H1 (cell line): ENCODE measurements around the gene ZSCAN22. TPM values are rescaled to one million over a fixed set of nuclear protein-coding genes. Genes with fewer than 3 reads are reported as not detected.

Experiments used
- CTCF ChIA-PET: fragments of 300-600 bp; sonication (Branson Sonifier 250); formaldehyde crosslinking; loops from one replicate; lab custom pipeline; 2021; ENCODE audit not compliant: partially characterized antibody; lab: Charles Lee
- POLR2A ChIA-PET: fragments of 300-600 bp; sonication (Branson Sonifier 250); formaldehyde crosslinking; loops from one replicate; lab custom pipeline; 2021; ENCODE audit warnings: inconsistent platforms; ENCODE audit not compliant: partially characterized antibody; lab: Charles Lee
- DNase-seq, 2 experiments: peaks; one replicate each; pipeline versions ENCODE4 v3.0.0 to v3.0.0-alpha.2; 2010 to 2022; ENCODE audit warnings: low spot score in 2 of 2, low read depth in 1 of 2, mixed read lengths in 1 of 2
- FAIRE-seq: peaks from 2 replicates; lab custom pipeline; 2011; peaks lifted over from hg19 to GRCh38; lab: Jason Lieb, UNC
- H2AFZ ChIP-seq: 2 replicates; pipeline ENCODE4 v1.8.1; 2012; ENCODE audit warnings: low read length, inconsistent platforms
- H2AK5ac ChIP-seq: 2 replicates; pipeline ENCODE4 v1.6.1; 2013; ENCODE audit warnings: low read depth, low read length
- H2BK120ac ChIP-seq: replicated peaks from 2 replicates; pipeline ENCODE3; 2013; ENCODE audit warnings: low read depth, low read length, inconsistent platforms
- H2BK12ac ChIP-seq: 2 replicates; pipeline ENCODE4 v1.6.1; 2013; ENCODE audit warnings: low read depth, low read length
- H2BK15ac ChIP-seq: 2 replicates; pipeline ENCODE4 v1.6.1; 2013; ENCODE audit warnings: low read length
- H2BK20ac ChIP-seq: 2 replicates; pipeline ENCODE4 v1.6.1; 2013; ENCODE audit warnings: low read length
- H2BK5ac ChIP-seq: 2 replicates; pipeline ENCODE4 v1.6.1; 2013; ENCODE audit warnings: low read depth, low read length
- H3K14ac ChIP-seq: 2 replicates; pipeline ENCODE4 v1.6.1; 2013; ENCODE audit warnings: inconsistent platforms; ENCODE audit not compliant: insufficient read length
- H3K18ac ChIP-seq: 2 replicates; pipeline ENCODE4 v1.6.1; 2013; ENCODE audit warnings: low read length; ENCODE audit errors: extremely low read depth
- H3K23ac ChIP-seq: 2 replicates; pipeline ENCODE4 v1.6.1; 2013; ENCODE audit warnings: inconsistent platforms; ENCODE audit not compliant: insufficient read length
- H3K23me2 ChIP-seq: 2 replicates; pipeline ENCODE4 v1.6.1; 2013; ENCODE audit warnings: low read depth, low read length
- H3K27ac ChIP-seq: 2 replicates; pipeline ENCODE4 v1.6.1; 2011; ENCODE audit warnings: low read depth, low read length, inconsistent platforms
- H3K27me3 ChIP-seq, 4 experiments: replicated peaks in 1 of 4; 1 replicate in 1 of 4; 2 replicates in 3 of 4; pipeline versions ENCODE4 v1.6.1 to v1.8.1; 2011 to 2013; ENCODE audit warnings: low read length in 3 of 4, mild to moderate bottlenecking in 3 of 4, inconsistent platforms in 2 of 4, mixed read lengths in 2 of 4, moderate library complexity in 1 of 4; ENCODE audit not compliant: control insufficient read depth in 3 of 4, insufficient read depth in 3 of 4; ENCODE audit errors: extremely low read depth in 1 of 4
- H3K36me3 ChIP-seq, 4 experiments: 2 replicates each; pipeline versions ENCODE4 v1.6.1 to v1.8.1; 2011 to 2013; ENCODE audit warnings: mild to moderate bottlenecking in 4 of 4, low read length in 3 of 4, moderate library complexity in 2 of 4, control low read depth in 1 of 4, inconsistent platforms in 1 of 4; ENCODE audit not compliant: insufficient read depth in 4 of 4, control insufficient read depth in 2 of 4
- H3K4ac ChIP-seq: replicated peaks from 2 replicates; pipeline ENCODE3; 2013; ENCODE audit warnings: low read length, low read depth, mixed read lengths, inconsistent platforms; ENCODE audit not compliant: insufficient read length
- H3K4me1 ChIP-seq, 4 experiments: replicated peaks in 1 of 4; 1 replicate in 1 of 4; 2 replicates in 3 of 4; pipeline versions ENCODE4 v1.6.1 to v1.8.1; 2011 to 2013; ENCODE audit warnings: low read length in 3 of 4, inconsistent platforms in 2 of 4, mixed read lengths in 1 of 4; ENCODE audit not compliant: insufficient read depth in 4 of 4, control insufficient read depth in 3 of 4
- H3K4me2 ChIP-seq, 2 experiments: 2 replicates each; pipeline versions ENCODE4 v1.6.1 to v1.8.1; 2011 to 2013; ENCODE audit warnings: low read depth in 2 of 2, low read length in 2 of 2, control low read depth in 1 of 2, inconsistent platforms in 1 of 2, mild to moderate bottlenecking in 1 of 2; ENCODE audit not compliant: insufficient read depth in 1 of 2
- H3K4me3 ChIP-seq, 4 experiments: fragments of 200-600, 300-600 bp in 1 of 4; sonication (generic), shearing (Covaris generic), sonication (Bioruptor Twin) in 1 of 4; 2 replicates each; pipeline versions ENCODE4 v1.5.1 to v1.8.1; 2011 to 2016; ENCODE audit warnings: low read length in 4 of 4, low read depth in 3 of 4, control low read depth in 2 of 4, inconsistent platforms in 2 of 4, mild to moderate bottlenecking in 2 of 4, mixed read lengths in 1 of 4, moderate library complexity in 1 of 4; ENCODE audit not compliant: insufficient read depth in 2 of 4; ENCODE audit errors: extremely low read depth in 1 of 4
- H3K56ac ChIP-seq: replicated peaks from 2 replicates; pipeline ENCODE3; 2013; ENCODE audit warnings: low read depth, mild to moderate bottlenecking, mixed read lengths, low read length, inconsistent platforms; ENCODE audit not compliant: insufficient read length
- H3K79me1 ChIP-seq: 2 replicates; pipeline ENCODE4 v1.6.1; 2013; ENCODE audit warnings: low read depth, low read length, control low read depth
- H3K79me2 ChIP-seq, 2 experiments: 2 replicates each; pipeline versions ENCODE4 v1.6.1 to v1.8.1; 2012 to 2013; ENCODE audit warnings: low read length in 2 of 2, mild to moderate bottlenecking in 2 of 2, inconsistent platforms in 1 of 2; ENCODE audit not compliant: insufficient read depth in 2 of 2, control insufficient read depth in 1 of 2
- H3K9ac ChIP-seq, 4 experiments: replicated peaks in 1 of 4; 1 replicate in 1 of 4; 2 replicates in 3 of 4; pipeline versions ENCODE4 v1.6.1 to v1.8.1; 2011 to 2013; ENCODE audit warnings: low read depth in 3 of 4, low read length in 3 of 4, control low read depth in 2 of 4, mild to moderate bottlenecking in 2 of 4, moderate library complexity in 2 of 4, inconsistent platforms in 1 of 4; ENCODE audit errors: extremely low read depth in 1 of 4
- H3K9me3 ChIP-seq, 2 experiments: 2 replicates each; pipeline versions ENCODE4 v1.6.1 to v1.8.1; 2012 to 2013; ENCODE audit warnings: mild to moderate bottlenecking in 2 of 2, moderate library complexity in 2 of 2, control low read depth in 1 of 2, inconsistent platforms in 1 of 2, low read depth in 1 of 2, low read length in 1 of 2, mixed read lengths in 1 of 2; ENCODE audit not compliant: insufficient read depth in 2 of 2
- H4K20me1 ChIP-seq, 2 experiments: replicated peaks in 1 of 2; 2 replicates each; pipeline versions ENCODE3 to v1.8.1; 2011 to 2013; ENCODE audit warnings: inconsistent platforms in 2 of 2, low read length in 2 of 2, mild to moderate bottlenecking in 1 of 2; ENCODE audit not compliant: insufficient read depth in 2 of 2, control insufficient read depth in 1 of 2
- H4K5ac ChIP-seq: 2 replicates; pipeline ENCODE4 v1.6.1; 2013; ENCODE audit warnings: low read length, low read depth, mixed read lengths, inconsistent platforms; ENCODE audit not compliant: insufficient read length
- H4K8ac ChIP-seq: 2 replicates; pipeline ENCODE4 v1.8.0; 2013; ENCODE audit warnings: mild to moderate bottlenecking, moderate library complexity, low read length, inconsistent platforms; ENCODE audit not compliant: insufficient read depth; ENCODE audit errors: extremely low read depth
- H4K91ac ChIP-seq: replicated peaks from 2 replicates; pipeline ENCODE3; 2013; ENCODE audit warnings: low read length, mixed read lengths, inconsistent platforms; ENCODE audit not compliant: insufficient read length
- CBX8 ChIP-seq: fragments of 300-800, 300-1000 bp; sonication (generic); IDR thresholded peaks from 2 replicates; pipeline ENCODE4 v1.7.1; 2016; ENCODE audit warnings: low read depth, low read length, borderline replicate concordance
- CTCF ChIP-seq, 3 experiments: IDR thresholded peaks; 1 replicate in 2 of 3; 2 replicates in 1 of 3; pipeline versions ENCODE4 v1.5.1 to v1.6.1; 2011; ENCODE audit warnings: low read length in 3 of 3, mild to moderate bottlenecking in 3 of 3, inconsistent platforms in 2 of 3, low read depth in 1 of 3, moderate library complexity in 1 of 3; ENCODE audit not compliant: insufficient read depth in 1 of 3; ENCODE audit errors: control extremely low read depth in 1 of 3
- GTF2F1 ChIP-seq: IDR thresholded peaks from 2 replicates; pipeline ENCODE4 v1.6.1; 2012; ENCODE audit warnings: low read depth, low read length, improper control_type of control experiment, borderline replicate concordance
- POLR2A ChIP-seq, 2 experiments: IDR thresholded peaks; 1 replicate in 1 of 2; 2 replicates in 1 of 2; pipeline ENCODE4 v1.6.1; 2011; ENCODE audit warnings: low read depth in 2 of 2, low read length in 2 of 2, mild to moderate bottlenecking in 2 of 2; ENCODE audit errors: control extremely low read depth in 1 of 2
- RAD21 ChIP-seq, 2 experiments: IDR thresholded peaks in 1 of 2; conservative IDR thresholded peaks in 1 of 2; 2 replicates each; pipeline ENCODE4 v1.6.1; 2011; ENCODE audit warnings: low read depth in 2 of 2, low read length in 2 of 2, improper control_type of control experiment in 1 of 2, inconsistent platforms in 1 of 2, mild to moderate bottlenecking in 1 of 2, moderate library complexity in 1 of 2
- SIN3A ChIP-seq, 2 experiments: IDR thresholded peaks in 1 of 2; conservative IDR thresholded peaks in 1 of 2; 2 replicates each; pipeline ENCODE4 v1.6.1; 2011 to 2012; ENCODE audit warnings: low read length in 2 of 2, improper control_type of control experiment in 1 of 2, low read depth in 1 of 2, mild to moderate bottlenecking in 1 of 2
- TAF1 ChIP-seq: IDR thresholded peaks from 2 replicates; pipeline ENCODE4 v1.6.1; 2011; ENCODE audit warnings: mild to moderate bottlenecking, low read depth, low read length
- WGBS, 2 experiments: shearing (Covaris generic) in 1 of 2; methylation state at CpG; one replicate each; pipeline versions ENCODE4 v1.1.6 to v1.1.7; 2013 to 2015; ENCODE audit warnings: low lambda C conversion rate in 2 of 2, mixed read lengths in 2 of 2, inconsistent platforms in 1 of 2, low coverage in 1 of 2, missing lambda C conversion rate in 1 of 2; ENCODE audit not compliant: insufficient replicate concordance in 2 of 2, insufficient coverage in 1 of 2, insufficient read length in 1 of 2; ENCODE audit errors: extremely low coverage in 1 of 2, missing lambda C conversion rate in 1 of 2; 5-methylcytosine and 5-hydroxymethylcytosine counted together
- polyA plus RNA-seq, 7 experiments: library from polyadenylated mRNA; depleted of rRNA in 3 of 7; stranded (reverse) in 5 of 7; unstranded in 2 of 7; fragments of >200 nt in 5 of 7; fragments of 200-250 nt in 2 of 7; gene quantifications; 1 replicate in 5 of 7; 2 replicates in 1 of 7; 4 replicates in 1 of 7; pipeline versions ENCODE4 v1.2.1 to v1.2.3, GENCODE V29; 2011 to 2013; ENCODE audit warnings: missing spikeins in 2 of 7, mixed read lengths in 2 of 7
- total RNA-seq: library from RNA; stranded (reverse); fragmentation: NEBNext Ultra II Directional; extraction: Animal tissue kit (Norgen Biotek cat#: 25700); gene quantifications from 2 replicates; pipeline ENCODE4 v1.2.1, GENCODE V29; 2021

The ZSCAN22 gene
- total and polyA plus RNA-seq, 2 of the 8 experiments (the other 6 are each of a cell fraction or from before 2014, with no cell fraction given), result 3.2 to 3.3 TPM

- Histone ChIP-seq H3K18ac (no peak overlapping the region), H3K27ac (no peak overlapping the region), H3K14ac (no peak overlapping the region), H4K5ac (no peak overlapping the region), H2BK120ac (no peak overlapping the region), H2BK15ac (no peak overlapping the region), H3K9me3 (no peaks in the 10 kb centered on the region), H3K79me2 (peaks cover 0 to 14% of the 10 kb centered on the region in 2 experiments; a peak in 1 of 4 replicates), H3K23me2 (peaks cover 6% of the 10 kb centered on the region), H3K4me2 (peak overlapping the region; percentile 89 to 90), H3K9ac (no peak overlapping the region), H3K27me3 (no peaks in the 10 kb centered on the region), H2AFZ (no peak overlapping the region), H3K23ac (no peak overlapping the region), H2AK5ac (no peak overlapping the region), H3K4ac (no peak overlapping the region), H3K4me3 (peak overlapping the region in 3 of 4 experiments; percentile 54 to 98 (median 87); a peak in 4 of 8 replicates), H3K4me1 (peaks cover 0 to 3% (median 1%) of the 10 kb centered on the region in 4 experiments; a peak in 3 of 7 replicates), H4K20me1 (peaks cover 5 to 7% of the 10 kb centered on the region in 2 experiments), H3K79me1 (no peaks in the 10 kb centered on the region; the same call in 1 of the 2 replicates), H2BK5ac (no peak overlapping the region), H4K8ac (no peak overlapping the region; the same call in 1 of the 2 replicates), H3K56ac (no peak overlapping the region), H4K91ac (no peak overlapping the region), H3K36me3 (peaks cover 2 to 31% (median 21%) of the 10 kb centered on the region in 4 experiments; a peak in 6 of 8 replicates), H2BK12ac (no peak overlapping the region), H2BK20ac (no peak overlapping the region)
- DNase-seq (no peak), FAIRE-seq (no peak)
- WGBS, 2 experiments, result 73% methylated on average over 7 of the region's 7 CpGs; no CpG with 5 or more reads in 1 of the 2 experiments
- TF ChIP-seq CTCF (IDR thresholded peaks at IDR 0.05; ENCODE audit: control extremely low read depth in 1 of 3, insufficient read depth in 1 of 3, low read depth in 1 of 3, low read length in 3 of 3) (no peak), POLR2A (IDR thresholded peaks at IDR 0.05; ENCODE audit: control extremely low read depth in 1 of 2, low read depth in 2 of 2, low read length in 2 of 2) (no peak), RAD21 (IDR thresholded peaks at IDR 0.05 in 1 of 2, conservative IDR thresholded peaks at IDR 0.05 in 1 of 2; ENCODE audit: low read depth in 2 of 2, low read length in 2 of 2) (no peak), TAF1 (peak; percentile 48; the same call in 1 of the 2 replicates), CBX8 (no peak), GTF2F1 (no peak), SIN3A (conservative IDR thresholded peaks at IDR 0.05 in 1 of 2, IDR thresholded peaks at IDR 0.05 in 1 of 2; ENCODE audit: low read depth in 1 of 2, low read length in 2 of 2) (no peak)
- CTCF ChIA-PET, result no interaction called here
- POLR2A ChIA-PET, result interaction anchor here (1.0 to 2.5 kb wide), 12 partner anchors 9 to 121 kb away, joined by 3 to 13 read pairs (median 4); partner anchors contain the start of genes ZNF274 and ZNF8
These were observed 22.5 kb upstream of the ZSCAN22 start for GRCh38 chr19:58304255-58304654.
